SW 1271 (cell line): ENCODE measurements around the gene SREK1.
"Not testable (repeated sequence)": the region's sequence is repeated elsewhere in the genome, so short reads cannot be mapped to it uniquely, and the experiment has no call there.

Experiments used
- DNase-seq, 2 experiments: peaks; one replicate each; lab custom pipeline; 2025; lab: John Stamatoyannopoulos, UW

Gene SREK1, protein sequence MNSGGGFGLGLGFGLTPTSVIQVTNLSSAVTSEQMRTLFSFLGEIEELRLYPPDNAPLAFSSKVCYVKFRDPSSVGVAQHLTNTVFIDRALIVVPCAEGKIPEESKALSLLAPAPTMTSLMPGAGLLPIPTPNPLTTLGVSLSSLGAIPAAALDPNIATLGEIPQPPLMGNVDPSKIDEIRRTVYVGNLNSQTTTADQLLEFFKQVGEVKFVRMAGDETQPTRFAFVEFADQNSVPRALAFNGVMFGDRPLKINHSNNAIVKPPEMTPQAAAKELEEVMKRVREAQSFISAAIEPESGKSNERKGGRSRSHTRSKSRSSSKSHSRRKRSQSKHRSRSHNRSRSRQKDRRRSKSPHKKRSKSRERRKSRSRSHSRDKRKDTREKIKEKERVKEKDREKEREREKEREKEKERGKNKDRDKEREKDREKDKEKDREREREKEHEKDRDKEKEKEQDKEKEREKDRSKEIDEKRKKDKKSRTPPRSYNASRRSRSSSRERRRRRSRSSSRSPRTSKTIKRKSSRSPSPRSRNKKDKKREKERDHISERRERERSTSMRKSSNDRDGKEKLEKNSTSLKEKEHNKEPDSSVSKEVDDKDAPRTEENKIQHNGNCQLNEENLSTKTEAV

DNA sequence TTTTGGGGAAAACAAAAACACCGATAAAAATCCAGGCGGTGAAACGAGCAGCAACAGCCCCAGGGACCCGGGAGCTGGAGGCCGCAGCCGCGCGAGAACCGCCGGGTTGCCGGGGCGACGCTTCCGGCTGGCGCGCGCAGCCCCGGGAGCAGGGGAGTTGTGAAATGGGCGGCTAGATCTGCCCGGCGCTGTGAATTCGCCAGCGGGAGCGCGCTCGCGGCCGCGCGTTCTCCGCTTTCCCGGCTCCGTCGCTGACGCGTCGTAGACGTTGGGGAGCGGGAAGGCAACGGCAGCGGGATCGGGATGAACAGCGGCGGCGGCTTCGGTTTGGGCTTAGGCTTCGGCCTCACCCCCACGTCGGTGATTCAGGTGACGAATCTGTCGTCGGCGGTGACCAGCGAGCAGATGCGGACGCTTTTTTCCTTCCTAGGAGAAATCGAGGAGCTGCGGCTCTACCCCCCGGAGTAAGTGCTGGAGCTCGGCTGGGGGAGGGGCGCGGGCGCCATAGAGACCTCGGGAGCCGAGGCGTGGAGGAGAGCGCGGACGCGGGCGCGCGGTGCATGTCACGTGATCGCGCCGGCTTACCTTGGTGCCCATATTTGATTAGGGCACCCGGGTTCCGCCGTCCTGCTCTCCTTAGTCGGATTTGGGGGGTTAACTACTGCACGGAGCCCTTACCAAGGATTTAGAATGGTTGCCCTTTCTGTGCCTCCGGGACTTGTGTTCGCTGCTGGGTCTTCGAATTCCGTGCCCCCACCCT lies at the start of gene SREK1:
Gene SREK1, plus strand, starts transcription at position 227 of the 760 bp plus-strand sequence. Its CDS starts 77 bp downstream, at position 304.
- peak; percentile 76 to 95 for DNase-seq

DNA sequence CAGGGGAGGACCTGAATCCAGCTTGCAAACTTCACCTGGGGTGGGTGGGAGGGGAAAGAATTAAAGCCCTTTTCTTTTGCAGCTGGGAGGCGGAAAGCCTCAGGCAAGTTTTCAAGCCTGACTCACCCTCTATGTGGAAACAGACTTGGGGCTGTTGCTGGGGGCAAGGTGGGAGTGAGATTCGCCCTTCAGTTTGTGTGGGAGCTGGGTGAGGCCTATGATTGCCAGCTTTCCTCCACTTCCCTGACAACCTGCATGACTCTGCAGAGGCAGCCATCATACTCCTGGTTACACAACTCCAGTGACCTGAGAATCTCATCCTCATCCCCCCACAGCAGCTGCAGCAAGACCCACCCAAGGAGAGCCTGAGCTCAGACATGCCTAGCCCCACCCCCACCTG lies 43.2 kb upstream of the SREK1 start:
- no peak for DNase-seq

DNA sequence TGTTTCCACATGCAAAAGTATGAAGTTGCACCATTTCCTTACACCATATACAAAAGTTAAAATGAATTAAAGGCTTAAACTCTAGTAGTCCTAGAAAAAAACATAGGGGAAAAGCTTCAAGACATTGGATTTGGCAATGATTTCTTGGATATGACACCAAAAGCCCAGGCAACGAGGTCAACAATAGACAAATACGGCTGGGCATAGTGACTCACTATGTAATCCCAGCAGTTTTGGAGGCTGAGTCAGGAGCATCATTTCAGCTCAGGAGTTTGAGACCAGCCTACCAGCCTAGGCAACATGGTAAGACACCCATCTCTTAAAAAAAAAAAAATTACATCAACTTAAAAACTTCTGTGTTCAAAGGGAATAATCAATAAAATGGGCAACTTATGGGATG lies 30.9 kb upstream of the SREK1 start:
- DNase-seq, result no peak

DNA sequence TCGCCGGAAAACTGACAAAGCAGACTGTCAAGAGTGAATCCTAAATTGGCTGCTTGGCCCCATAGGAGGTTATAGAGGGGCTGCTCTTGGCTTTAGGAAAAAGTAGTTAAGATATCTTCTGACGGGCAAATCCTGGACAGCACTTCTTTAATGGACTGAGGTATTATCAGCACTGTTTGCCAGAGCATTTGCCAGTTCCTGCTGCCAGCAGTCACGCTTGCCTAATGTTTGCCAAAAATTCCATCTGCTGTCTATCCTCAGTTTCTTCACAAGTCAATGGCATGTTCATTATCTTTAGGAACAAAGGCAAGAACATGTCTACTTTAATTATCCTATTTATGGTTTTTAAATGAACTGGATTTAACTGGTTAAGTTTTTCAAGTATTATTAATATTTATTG lies 25.8 kb upstream of the SREK1 start:
- no peak for DNase-seq

DNA sequence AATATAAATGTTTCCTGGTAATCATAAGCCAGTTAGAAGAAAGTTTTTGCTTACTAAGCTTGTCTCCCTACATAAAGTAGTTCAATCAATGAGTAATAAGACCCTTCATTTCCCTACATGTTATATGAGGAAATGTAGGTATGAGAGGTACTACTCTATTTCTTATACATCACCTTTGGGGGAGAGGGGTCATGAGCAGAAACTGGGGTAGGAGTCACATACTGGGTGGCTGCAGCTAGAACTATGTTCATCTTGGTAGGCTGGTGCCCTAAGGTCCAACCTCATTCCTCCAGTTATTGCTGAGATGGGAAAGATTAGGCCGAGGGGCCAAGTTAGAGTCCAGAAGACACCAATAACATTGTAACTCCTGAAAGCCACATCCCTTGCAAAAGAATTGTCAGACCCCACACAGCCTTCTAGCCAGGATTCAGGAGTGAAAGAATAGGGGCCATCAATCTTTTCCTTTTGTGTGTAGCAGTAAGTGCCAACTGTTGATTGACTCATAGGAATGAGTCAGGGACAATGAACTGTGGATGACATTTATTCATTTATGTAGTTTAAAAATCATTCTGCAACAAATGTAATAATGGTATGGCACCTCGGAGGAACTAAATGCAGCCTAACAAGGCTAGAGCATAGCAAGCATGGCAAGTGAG lies 21.6 kb upstream of the SREK1 start:
- no peak for DNase-seq

DNA sequence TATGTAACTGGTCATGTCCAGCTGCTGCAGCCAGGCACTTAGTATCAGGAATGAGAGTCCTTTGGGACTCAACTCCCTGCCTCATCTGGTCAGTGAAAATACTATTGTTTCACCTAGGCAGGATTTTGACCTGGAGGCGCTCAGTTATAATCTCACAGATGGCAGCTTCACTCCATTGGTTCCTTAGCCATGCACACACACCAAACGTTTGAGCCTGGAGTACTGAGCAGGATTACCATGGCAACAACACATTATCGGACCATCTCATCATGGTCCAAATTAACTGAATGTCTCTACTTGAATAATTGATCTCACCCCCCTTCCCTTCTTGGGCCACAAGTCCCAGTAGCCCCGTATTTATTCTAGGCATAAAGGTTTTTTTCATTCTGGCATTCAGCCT lies 15.0 kb upstream of the SREK1 start:
- no peak for DNase-seq

DNA sequence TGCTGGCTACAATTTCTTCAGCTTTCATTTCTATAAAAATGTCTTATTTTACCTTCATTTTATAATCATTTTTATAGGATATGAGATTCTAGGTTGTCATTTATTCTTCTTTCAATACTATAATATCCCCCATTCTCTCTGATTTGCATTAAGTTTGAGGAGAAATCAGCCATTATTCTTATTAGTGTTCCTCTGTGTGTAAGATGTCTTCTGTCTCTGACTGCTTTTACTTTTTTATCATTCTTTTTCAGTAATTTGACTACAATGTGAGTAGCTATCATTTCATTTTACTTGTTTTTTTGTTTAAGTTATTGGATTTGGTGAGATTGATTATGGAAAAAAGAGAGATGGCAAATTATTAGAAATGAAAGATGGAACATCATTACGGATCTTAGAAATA lies 13.6 kb upstream of the SREK1 start:
- no peak for DNase-seq

DNA sequence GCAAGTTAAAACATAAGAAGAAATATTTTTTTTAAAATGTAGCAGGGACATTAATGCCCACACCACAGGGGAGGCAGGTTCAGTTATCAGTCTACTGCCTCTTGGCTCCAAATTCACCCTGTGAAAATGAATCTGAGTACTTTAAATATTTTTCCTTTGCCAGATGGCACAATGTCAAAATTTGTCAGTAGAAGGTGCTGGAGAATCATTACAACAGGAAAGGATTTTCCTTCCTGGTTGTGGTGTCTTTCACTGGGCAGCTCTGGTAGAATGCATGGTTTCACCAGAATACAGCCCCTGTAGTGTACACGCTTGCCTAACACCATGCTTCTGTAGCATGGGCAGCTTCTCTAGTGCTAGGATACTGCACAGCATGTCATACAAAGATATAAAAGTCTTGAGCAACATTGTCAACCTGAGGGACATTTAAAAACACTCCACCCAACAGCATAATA lies 9.7 kb upstream of the SREK1 start:
- no peak for DNase-seq

DNA sequence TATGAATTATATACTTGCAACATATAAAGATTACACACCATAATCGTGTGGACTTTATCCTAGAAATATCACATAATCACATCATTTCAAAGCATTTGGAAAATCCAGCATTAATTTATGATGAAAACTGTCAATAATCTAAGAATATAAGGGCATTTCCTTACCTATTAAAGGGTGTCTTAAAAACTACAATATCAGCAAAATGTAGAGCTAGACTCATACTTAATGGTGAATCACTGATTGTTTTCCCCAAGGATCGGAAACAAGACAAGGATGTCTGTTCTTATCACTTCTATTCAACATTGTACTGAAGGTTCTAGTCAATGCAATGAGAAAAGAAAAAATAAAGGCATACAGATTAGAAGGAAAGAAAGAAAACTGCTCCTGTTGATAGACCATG lies 8.0 kb upstream of the SREK1 start:
- DNase-seq, result no peak

DNA sequence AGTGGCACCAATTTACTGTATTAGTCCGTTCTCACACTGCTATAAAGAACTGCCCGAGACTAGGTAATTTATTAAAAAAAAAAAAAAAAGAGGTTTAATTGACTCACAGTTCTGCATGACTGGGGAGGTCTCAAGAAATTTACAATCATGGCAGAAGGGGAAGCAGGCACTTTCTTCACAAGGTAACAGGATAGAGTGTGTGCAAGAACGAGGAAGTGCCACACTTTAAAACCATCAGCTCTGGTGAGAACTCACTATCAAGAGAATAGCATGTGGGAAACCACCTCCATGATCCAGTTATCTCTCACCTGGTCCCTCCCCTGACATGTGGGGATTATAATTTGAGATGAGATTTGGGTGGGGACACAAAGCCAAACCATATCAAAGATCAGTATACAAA lies 7.2 kb upstream of the SREK1 start:
- DNase-seq, result not testable (repeated sequence)

DNA sequence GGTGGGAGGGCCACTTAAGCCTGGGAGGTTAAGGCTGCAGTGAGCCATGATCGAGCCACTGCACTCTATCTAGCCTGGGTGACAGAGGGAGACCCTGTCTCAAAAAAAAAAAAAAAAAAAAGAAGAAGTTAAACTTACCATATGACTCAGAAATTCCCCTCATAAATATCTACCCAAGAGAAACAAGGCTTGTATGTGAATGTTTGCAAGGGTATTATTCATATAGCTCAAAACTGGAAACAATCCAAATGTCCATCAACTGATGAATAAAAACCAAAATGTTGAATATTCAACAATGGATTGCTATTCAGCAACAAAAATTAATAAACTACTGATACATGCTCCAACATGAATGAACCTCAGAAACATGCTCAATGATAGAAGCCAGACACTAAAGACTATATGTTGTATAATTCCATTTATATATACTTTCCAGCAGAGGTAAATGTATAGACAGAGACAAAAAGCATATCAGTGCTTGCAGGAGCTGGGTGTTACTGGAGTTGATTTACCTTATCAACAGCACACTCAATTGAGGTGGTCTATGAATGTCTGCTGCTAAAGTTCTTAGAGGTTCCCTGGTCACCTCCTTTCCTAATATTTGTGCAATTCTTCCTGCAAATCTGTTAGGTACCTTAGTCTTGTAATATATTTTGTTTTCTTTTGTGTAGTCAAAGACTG lies 5.3 kb upstream of the SREK1 start:
- DNase-seq, result no peak

DNA sequence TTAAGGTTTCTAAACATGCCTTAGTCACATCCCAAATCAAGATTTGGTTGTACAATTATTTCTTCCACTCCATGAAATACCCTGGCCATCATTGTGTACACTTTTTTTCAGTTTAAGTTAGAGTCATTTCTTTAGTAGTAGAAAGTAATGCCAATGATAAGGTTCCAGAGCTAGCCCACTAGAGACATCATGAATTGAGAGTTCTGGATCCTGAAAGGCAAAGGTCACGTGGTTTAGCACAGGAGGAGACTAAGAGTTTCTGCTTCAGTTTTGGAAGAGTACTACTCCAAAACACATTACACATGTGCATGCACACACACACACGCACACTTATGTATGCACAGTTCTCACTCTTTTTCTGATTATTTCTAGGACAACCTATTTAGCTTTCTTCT lies 4.8 kb upstream of the SREK1 start:
- no peak for DNase-seq

DNA sequence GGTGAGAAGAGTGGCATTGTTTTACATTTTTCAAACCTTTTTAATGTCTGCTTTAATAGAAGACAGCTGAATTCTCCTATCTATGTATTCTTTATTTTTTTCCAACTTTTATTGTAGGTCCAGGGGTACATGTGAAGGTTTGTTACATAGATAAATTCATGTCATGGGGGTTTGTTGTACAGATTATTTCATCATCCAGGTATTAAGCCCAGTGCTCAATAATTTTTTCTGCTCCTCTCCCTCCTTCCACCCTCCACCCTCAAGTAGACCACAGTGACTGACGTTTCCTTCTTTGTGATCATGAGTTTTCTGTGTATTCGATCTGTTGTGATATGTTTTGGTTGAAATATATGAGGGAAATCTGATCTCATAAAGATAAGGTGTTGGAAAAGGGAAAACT lies 1.7 kb upstream of the SREK1 start:
- DNase-seq, result no peak

DNA sequence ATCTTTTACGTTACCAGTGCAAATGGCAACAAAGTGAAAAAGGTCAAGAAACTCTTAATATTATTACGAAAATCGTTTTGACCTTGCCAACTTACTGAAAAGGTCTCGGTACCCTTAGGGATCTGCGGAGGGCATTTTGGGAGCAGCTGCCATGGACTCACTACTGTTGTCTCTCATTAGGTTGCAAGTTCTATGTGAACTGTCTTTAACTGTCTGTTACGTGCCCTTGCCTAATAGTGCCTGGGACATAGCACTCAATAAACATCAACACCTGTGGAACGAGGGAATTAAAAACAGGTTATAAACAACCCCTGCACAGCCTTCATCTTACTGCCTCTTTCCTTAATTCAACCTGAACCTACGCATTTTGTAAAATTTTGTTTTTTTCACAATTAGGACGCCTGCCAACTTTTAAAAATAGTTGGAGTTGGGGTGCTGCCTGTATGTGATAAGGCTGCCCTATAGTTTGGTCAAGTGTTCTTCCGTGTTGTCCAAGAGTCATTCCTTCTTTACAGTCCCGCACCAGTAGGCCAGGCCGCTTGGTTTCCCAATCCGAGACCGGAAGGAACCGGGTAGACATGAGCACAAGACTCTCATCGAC lies 527 bp upstream of the SREK1 start:
- no peak for DNase-seq

DNA sequence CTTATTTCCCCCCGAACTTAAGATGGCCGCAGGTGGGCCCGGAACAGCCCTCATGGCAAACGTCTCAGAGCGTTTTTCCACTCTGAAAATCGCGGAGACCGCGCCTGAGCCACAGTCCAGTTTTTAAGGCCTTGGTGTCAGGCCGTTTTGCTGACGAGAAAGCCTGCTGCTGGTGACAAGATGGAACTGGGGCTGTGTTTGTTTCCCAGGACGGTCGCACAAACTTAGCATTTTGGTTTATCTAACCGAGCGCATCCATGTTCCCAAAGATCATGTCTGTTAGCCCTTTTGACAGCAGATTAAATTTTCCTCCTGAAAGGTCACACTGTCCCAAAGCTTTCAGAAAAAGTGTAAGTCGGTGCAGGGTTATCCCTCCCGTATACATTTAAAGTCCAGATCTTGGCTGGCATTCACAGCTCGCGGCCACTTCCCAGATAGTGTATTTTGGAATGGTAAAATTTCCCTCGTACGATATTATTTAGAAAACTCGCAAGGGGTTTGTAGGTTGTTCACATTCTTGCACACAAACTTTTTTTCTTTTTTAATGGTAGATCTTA lies 812 bp downstream of the SREK1 start:
- no peak for DNase-seq

DNA sequence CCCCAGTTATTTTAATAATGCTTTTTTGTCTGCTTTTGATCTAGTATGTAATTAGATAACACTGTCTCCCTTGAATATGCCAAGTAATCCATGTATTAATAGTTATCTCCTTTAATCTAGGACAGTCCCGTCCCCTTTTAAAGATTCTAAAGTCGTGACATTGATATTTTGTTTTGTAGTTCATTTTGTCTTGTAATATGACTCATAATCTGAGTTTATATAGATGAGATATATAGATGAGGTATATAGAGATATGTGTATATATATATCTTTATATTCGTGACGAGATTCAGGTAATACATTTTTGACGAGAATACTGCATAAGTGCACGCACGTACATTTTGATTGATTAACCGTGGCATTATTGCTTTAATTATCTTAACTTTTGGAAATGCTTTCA lies 1.6 kb downstream of the SREK1 start:
- DNase-seq, result no peak

DNA sequence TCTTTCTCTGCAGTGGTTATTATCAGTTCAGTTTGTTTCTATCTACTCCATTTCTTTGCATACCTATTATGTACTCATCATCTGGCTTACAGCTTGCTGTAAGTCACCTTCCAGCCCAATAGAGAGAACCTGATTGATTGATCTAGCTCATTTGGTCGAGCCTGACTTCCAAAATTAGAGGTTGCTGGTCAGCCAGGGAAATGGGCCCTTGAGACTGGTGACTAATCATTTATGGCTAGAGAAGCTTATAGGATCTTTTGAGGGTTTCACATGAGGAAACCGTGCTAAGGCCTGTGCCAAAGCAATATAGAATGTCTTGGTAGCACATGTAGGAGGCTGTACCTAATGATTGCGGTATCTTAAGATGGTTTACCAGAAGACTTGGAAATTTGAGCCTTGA lies 5.8 kb downstream of the SREK1 start:
- DNase-seq, result no peak

DNA sequence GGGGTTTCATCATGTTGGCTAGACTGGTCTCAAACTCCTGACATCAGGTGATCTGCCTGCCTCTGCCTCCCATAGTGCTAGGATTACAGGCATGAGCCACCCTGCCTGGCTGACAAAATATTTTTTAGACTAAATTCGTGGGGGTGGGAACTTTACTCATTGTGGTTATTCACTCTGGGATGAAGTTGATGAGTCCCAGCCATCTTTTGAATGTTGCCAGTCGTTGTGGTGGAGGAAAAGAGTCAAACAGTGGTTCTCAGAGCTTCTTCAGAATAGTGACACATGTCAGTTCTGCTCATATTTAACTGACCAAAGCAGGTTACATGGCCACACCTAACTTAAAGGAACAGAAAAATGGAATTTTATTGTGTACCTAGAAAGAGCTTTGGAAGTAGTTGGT lies 6.9 kb downstream of the SREK1 start:
- no peak for DNase-seq

DNA sequence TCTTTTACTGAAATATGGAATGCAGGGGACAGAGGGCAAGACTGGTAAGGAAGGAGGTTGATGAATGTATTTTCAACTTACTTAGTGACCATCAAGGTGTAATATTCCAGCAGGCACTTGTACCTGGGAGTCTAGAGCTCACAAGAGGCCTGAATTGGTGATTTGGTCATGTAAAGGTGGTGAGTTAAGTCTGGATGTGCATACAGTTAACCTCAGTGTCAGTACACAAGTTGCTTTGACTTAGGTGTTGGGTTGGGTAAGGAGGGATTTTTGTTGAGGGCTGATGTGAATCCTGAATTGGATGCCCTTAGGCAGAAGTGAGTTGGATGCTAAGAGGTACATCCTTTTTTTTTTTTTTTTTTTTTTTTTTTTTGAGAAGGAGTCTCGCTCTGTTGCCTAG lies 7.4 kb downstream of the SREK1 start:
- no peak for DNase-seq

DNA sequence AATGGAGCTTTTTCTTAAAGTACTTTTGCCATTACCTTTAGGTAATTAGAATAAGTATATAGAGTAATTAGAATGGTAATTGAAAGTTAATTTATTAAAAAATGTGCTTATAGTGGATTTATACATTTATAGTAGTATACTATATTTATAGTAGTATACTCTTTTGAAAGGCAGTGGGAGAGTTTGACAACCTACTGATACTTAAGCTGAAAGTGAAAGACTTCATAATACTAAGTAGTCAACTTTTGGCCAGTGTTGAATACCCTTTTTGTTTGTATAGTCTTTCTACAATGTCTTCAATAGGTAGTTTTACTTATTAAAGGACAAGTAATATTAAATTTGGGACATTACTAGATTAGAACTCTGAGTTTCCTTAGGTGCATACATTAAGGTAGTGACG lies 12.9 kb downstream of the SREK1 start:
- no peak for DNase-seq

DNA sequence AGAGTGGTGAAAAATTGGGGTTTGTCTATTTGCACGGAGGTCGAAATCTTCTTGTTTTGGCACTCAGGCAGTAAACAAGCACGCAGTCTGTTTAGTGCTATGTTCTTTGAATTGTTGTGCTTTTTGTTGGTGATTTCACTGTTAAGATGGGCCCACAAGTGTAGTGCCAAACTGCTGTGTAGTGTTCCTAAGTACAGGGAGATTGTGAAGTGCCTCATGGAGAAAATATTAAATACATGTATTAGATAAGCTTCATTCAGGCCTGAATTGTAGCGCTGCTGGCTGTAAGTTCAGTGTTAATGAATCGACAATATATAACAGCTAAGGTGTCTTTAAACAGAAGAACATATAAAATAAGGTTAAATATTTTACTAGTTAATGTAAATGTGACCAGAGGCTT lies 17.3 kb downstream of the SREK1 start:
- no peak for DNase-seq
